HG02943 (cell line): ENCODE results near the gene FAN1.
"Not testable (repeated sequence)": the region's sequence is repeated elsewhere in the genome, so short reads cannot be mapped to it uniquely, and the experiment has no call there.

ENCODE experiments used
- ATAC-seq: cut with Tn5 transposase; IDR thresholded peaks from one replicate; pipeline ENCODE4 v1.9.1; 2021; ENCODE audit warnings: mild to moderate bottlenecking, low read depth, moderate library complexity; ENCODE audit not compliant: unreplicated experiment

The FAN1 gene

DNA sequence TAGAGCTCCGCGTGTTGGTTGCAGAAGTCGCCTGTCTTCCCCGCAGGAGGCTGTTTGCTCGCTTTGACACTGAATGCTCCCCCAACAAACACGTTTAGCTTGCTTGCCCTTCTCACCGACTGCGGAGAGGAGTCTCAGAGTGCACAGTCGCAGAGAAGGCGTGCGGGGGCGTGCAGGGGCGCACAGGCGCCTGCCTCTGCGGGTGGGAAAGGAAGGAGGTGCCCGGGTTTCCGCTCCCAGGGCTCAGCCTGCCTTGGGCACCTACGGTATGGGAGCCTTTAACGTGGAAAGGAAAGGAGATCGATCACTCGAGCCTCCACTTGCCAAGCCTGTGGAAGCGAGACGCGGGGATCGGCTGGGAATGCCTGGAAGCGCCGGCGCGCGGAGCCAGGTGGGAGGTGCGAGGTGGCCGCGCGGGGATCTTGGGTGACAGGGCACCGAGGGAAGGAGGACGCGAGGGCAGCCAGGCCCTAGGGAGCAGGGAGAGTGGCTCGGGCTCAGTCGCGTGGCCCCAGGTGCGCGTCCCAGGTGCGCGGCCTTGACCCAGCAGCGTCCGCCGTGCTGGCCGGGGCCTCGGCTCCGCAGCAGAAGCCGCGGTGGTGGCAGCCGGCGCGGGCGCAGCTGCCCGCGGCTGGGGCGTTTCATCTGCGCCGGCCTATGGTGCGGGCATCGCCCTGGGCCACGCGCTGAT lies at the start of gene FAN1:
FAN1 (plus strand) TSS at position 419 of the 691 bp plus-strand sequence. CDS start 749 bp downstream, outside the sequence.
- ATAC-seq: no peak

GRCh38 chr15:30859091-30859874 lies 44.4 kb upstream of the FAN1 start:
- no peak for ATAC-seq

DNA sequence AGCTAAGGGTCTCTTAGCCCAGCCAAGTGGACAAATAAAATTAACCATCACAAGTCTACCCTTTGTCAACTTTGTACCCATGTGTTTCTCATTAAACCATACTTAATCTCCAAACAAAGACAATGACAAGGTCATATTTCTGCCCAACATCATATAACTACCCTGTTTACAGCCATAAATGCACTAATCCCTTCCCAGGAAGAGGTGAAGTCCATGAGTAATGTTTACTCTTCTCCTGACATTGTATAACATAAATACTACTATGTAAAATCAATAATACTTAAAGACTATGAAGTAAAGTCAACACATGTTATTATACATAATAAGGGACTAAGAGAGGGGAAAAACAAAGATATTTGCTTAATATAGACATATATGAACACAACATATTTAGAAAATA lies 38.5 kb upstream of the FAN1 start:
- no peak for ATAC-seq

DNA sequence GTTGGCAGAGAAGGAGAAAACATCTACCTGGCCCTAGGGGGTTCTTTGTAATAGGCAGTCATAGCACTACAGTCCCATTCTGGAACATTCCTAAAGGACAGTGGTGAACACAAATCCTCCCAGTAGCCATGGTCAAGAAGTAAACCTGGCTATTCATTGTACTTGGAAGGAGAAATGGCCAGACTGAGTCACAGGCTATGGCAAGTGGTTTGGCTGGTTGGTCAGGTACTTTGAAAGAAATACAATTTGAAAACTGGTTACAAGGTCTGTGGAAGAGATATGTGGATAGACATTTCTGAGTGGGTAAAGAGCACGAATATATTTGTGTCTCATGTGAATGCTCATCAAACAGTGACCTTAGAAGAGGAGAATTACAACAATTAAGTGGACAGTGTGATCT lies 33.0 kb upstream of the FAN1 start:
- ATAC-seq: no peak

GRCh38 chr15:30872341-30872748 lies 31.4 kb upstream of the FAN1 start:
- ATAC-seq: no peak

- no peak for ATAC-seq
Observed at GRCh38 chr15:30877070-30877469, 26.6 kb upstream of the FAN1 start.

- no peak for ATAC-seq
Observed at GRCh38 chr15:30878515-30878914, 25.2 kb upstream of the FAN1 start.

DNA sequence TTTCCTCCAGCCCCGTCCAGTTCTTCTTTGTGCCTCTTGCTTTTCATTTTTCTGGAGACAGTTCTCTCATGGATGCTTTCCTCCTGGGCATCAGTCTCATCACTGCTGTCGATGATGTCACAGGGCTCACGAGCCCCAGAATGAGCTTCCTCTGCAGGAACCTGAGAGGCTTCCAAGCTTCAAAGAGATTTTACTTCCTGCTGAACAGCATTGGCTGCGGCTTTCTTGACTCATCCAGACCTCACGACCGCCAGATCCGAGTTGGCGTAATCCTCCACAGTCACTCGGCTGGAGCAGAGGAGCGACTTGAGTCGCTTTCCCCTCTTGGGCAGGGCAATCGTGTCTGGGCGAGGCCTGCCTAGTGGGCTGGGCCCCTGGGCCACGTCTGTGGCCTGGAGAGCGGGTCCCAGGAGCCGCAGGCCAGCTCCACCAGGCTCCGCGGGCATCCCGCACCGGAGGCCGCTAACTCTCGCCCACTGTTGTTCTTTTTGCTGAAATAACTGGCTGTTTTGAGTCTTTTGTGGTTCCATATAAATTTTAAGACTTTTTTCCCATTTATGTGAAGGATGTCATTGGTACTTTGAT lies 20.8 kb upstream of the FAN1 start:
- ATAC-seq: no peak

GRCh38 chr15:30883666-30884065 lies 20.0 kb upstream of the FAN1 start:
- not testable (repeated sequence) for ATAC-seq

DNA sequence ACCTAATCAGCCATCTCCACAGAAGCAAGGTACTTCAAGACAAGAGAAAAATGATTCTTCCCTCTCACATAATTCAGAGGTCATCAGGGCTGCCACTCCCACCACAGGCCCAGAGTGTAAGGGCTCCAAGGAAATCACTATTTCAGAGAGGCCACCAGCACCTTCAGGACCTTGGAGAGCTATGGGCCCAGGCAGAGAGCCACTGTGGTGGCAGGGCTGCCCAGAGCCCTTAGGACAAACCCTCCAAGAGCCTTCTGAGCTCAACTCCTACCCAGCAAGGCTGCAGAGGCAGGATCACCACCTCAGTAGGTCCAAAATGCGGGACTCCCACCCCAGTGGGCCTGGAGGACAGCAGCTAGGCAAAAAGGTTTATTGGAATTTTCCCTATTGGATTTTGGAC lies 17.9 kb upstream of the FAN1 start:
- no peak for ATAC-seq

DNA sequence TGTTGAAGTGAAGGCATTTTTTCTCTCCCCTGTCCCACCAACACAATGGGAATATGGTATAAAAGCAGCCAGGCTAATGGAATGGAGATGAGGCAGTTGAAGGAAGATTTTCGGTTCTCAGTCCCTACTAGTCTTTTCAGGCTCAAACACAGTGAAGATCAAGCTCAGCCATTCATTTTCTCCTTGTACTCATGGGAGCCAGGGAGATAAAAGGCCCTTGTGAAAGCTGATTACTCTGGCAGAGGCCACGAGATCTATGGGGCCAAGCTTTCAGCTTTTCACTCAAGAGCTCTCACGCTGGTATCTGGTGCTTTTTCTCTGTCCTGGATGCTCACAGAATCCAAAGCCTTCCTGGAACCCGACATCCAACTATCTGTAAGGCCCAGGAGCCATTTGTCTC lies 14.5 kb upstream of the FAN1 start:
- no peak for ATAC-seq

GRCh38 chr15:30895461-30896210 lies 8.1 kb upstream of the FAN1 start:
- ATAC-seq: no peak

DNA sequence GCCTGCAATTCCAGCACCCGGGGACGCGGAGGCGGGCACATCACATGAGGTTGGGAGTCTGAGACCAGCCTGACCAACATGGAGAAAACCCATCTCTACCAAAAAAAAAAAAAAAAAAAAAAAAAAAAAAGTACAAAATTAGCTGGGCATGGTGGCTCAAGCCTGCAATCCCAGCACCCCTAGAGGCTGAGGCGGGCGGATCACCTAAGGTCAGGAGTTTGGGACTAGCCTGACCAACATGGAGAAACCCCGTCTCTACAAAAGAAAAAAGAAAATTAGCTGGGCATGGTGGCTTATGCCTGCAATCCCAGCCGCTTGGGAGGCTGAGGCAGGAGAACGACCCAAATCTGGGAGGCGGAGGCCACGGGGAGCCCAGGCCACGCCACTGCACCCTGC lies 7.5 kb upstream of the FAN1 start:
- no peak for ATAC-seq

DNA sequence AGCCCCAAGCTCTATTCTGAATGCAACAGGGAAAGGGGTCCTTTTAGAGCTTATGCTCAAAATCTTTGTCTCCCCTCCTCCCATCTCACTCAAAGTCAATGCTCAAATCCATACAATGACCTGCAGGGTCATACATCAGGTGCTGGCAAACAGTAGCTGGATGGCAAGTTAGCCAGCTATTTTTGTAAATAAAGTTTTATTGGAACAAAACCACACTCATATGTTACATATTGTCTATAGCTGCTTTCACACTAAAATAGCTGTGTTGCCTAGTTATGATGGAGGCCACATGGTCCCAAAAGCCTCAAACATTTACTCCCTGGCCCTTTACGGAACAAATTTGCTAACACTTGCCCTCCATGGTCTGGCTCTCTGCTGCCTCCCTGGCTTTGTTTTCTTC lies 1.8 kb upstream of the FAN1 start:
- no peak for ATAC-seq

GRCh38 chr15:30904812-30905211 lies 1.1 kb downstream of the FAN1 start:
- no peak for ATAC-seq

DNA sequence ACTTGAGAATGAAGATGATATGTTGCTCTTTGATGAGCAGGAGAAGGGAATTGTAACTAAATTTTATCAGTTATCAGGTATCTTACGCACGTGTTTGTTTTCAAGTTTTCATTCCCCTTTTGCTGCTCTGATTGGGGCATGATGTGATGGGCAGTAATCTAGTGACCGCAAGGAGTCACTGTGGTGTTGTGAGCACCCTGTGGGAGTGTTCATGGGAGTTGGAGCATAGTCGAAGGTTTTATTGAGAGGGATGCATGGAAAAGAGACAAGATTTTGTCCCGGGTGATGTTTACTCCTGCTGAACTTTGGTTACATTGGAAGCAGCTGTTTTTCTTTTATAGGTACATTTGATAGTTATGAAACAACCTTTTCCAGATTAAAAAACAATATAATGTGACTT lies 2.1 kb downstream of the FAN1 start:
- ATAC-seq: no peak

DNA sequence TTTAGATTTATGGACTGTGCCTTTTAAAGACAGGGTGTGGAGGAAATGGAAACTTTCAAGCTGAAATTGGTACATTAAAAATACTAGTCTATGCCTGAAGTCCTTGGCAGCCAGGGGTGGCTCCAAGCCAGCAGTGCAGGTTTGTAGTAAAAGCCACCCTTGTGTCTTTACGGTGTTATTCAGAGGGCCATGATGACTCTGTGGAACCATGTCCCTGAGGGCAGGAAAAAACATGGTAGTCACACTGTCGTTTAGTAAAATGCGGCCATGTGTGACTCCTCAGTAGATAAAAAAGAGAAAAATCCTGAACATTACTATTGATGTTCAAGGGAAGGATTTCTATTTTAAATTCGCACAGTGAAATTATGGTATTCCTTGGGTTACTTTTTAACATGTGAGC lies 2.7 kb downstream of the FAN1 start:
- ATAC-seq: no peak

GRCh38 chr15:30913761-30914160 lies 10.0 kb downstream of the FAN1 start:
- no peak for ATAC-seq

GRCh38 chr15:30917013-30917412 lies 13.3 kb downstream of the FAN1 start:
- ATAC-seq: no peak

GRCh38 chr15:30917675-30918074 lies 14.0 kb downstream of the FAN1 start:
- no peak for ATAC-seq

GRCh38 chr15:30918366-30918765 lies 14.7 kb downstream of the FAN1 start:
- ATAC-seq: no peak
